T-helper 1 cell (primary cell): Measurements from ENCODE around the gene PHEX.

Experiments
- DNase-seq, 5 donors: peaks; one replicate each; pipeline ENCODE4 v3.0.0-alpha.2; 2012 to 2020

The PHEX gene

GRCh38 chrX:22109442-22109841, 77.3 kb downstream of the PHEX start:
- DNase-seq = no peak

- DNase-seq = no peak
Measured at GRCh38 chrX:22110729-22111494, 78.8 kb downstream of the PHEX start.

- no peak for DNase-seq
Measured at GRCh38 chrX:22116605-22117546, 84.8 kb downstream of the PHEX start.

- DNase-seq = no peak
Measured at GRCh38 chrX:22117633-22118032, 85.5 kb downstream of the PHEX start.

GRCh38 chrX:22118161-22118830, 86.2 kb downstream of the PHEX start:
- DNase-seq = no peak

GRCh38 chrX:22121161-22121560, 89.0 kb downstream of the PHEX start:
- no peak for DNase-seq

GRCh38 chrX:22122510-22122909, 90.4 kb downstream of the PHEX start:
- DNase-seq = peak in 1 of 5 donors; percentile 8

GRCh38 chrX:22124098-22124497, 92.0 kb downstream of the PHEX start:
- no peak for DNase-seq

- no peak for DNase-seq
Measured at GRCh38 chrX:22125481-22125880, 93.4 kb downstream of the PHEX start.

- no peak for DNase-seq
Measured at GRCh38 chrX:22126327-22126726, 94.2 kb downstream of the PHEX start.

- DNase-seq = no peak
Measured at GRCh38 chrX:22128961-22129360, 96.8 kb downstream of the PHEX start.

- DNase-seq = no peak
Measured at GRCh38 chrX:22134681-22135080, 102.6 kb downstream of the PHEX start.

- DNase-seq = no peak
Measured at GRCh38 chrX:22135171-22135711, 103.1 kb downstream of the PHEX start.

GRCh38 chrX:22135994-22136684, 104.0 kb downstream of the PHEX start:
- DNase-seq = peak in 2 of 5 donors; percentile 5 to 24

GRCh38 chrX:22136711-22137110, 104.6 kb downstream of the PHEX start:
- DNase-seq = no peak

- no peak for DNase-seq
Measured at GRCh38 chrX:22139822-22140221, 107.7 kb downstream of the PHEX start.

GRCh38 chrX:22141047-22141730, 109.1 kb downstream of the PHEX start:
- DNase-seq = no peak

- DNase-seq = no peak
Measured at GRCh38 chrX:22147214-22147613, 115.1 kb downstream of the PHEX start.

GRCh38 chrX:22147942-22148341, 115.8 kb downstream of the PHEX start:
- DNase-seq = no peak

- no peak for DNase-seq
Measured at GRCh38 chrX:22148565-22148964, 116.4 kb downstream of the PHEX start.

GRCh38 chrX:22150371-22150770, 118.2 kb downstream of the PHEX start:
- no peak for DNase-seq

- DNase-seq = no peak
Measured at GRCh38 chrX:22155126-22155525, 123.0 kb downstream of the PHEX start.
